PC-3 (cell line): ENCODE data around the gene CES3.

Experiments
- CTCF ChIP-seq: fragments of 300-600 bp; sonication (generic); conservative IDR thresholded peaks from 2 replicates; pipeline ENCODE4 v1.5.1; 2017; ENCODE audit warnings: antibody characterized with exemption, low read depth, mild to moderate bottlenecking, low read length
- EZH2phosphoT487 ChIP-seq: fragments of 300-600 bp; sonication (generic); IDR thresholded peaks from 2 replicates; pipeline ENCODE4 v1.6.1; 2018; ENCODE audit warnings: mild to moderate bottlenecking, antibody characterized with exemption, low read length, borderline replicate concordance

GRCh38 chr16:67013233-67013822 is 52.3 kb downstream of the CES3 start:
- TF ChIP-seq CTCF (no peak), EZH2phosphoT487 (no peak)
